Spleen (tissue), 7 donors: ENCODE data around the gene GUK1.

ENCODE experiments used
- POLR2A ChIP-seq, 3 donors: fragments of 450-650 bp; IDR thresholded peaks; one replicate each; pipeline ENCODE4 v1.5.1; 2017; ENCODE audit warnings: antibody characterized with exemption in 3 of 3, mild to moderate bottlenecking in 1 of 3
- POLR2AphosphoS5 ChIP-seq, 3 donors: sonication (generic); formaldehyde crosslinking; IDR thresholded peaks; one replicate each; pipeline ENCODE4 v1.5.1; 2017; ENCODE audit warnings: antibody characterized with exemption in 3 of 3
- TF ChIP-seq, protein P1 (sequence below), 11 experiments: fragments of 200-600 bp in 7 of 11; fragments of 450-650 bp in 4 of 11; sonication (generic) in 4 of 11; IDR thresholded peaks in 8 of 11; conservative IDR thresholded peaks in 3 of 11; 1 replicate in 7 of 11; 2 replicates in 4 of 11; pipeline versions ENCODE4 v1.4.0 to v1.8.0; 2016 to 2021; ENCODE audit warnings: antibody characterized with exemption in 11 of 11, inconsistent platforms in 4 of 11, mild to moderate bottlenecking in 1 of 11
- donor health status: DM: no; HTN: no; CAD: no; lungs with moderate emphysema.
- donor health status: DM: no; HTN: no; CAD: no.
- donor health status: DM: no; HTN: no; CAD: no.

DNA sequence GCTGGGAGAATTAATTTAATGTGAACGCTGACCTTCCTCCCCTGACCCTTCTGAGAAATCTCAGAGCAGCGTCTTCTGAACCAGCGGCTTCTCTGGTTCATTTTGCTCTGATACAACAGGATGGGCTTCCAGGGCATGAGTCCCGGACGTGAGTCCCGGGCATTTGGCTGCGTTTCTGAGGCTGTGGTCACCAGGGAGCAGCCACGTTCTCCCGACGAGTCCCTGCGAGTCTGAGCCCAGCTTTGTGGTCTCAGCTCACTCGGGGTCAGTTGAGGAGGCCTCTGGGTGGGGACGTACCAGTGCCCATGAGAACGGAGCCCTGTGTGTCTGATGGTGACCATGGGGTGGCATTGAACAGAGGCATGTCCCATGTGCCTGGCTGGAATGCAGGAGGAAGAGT, 50.1 kb downstream of the GUK1 start:
- TF ChIP-seq, protein P1, sequence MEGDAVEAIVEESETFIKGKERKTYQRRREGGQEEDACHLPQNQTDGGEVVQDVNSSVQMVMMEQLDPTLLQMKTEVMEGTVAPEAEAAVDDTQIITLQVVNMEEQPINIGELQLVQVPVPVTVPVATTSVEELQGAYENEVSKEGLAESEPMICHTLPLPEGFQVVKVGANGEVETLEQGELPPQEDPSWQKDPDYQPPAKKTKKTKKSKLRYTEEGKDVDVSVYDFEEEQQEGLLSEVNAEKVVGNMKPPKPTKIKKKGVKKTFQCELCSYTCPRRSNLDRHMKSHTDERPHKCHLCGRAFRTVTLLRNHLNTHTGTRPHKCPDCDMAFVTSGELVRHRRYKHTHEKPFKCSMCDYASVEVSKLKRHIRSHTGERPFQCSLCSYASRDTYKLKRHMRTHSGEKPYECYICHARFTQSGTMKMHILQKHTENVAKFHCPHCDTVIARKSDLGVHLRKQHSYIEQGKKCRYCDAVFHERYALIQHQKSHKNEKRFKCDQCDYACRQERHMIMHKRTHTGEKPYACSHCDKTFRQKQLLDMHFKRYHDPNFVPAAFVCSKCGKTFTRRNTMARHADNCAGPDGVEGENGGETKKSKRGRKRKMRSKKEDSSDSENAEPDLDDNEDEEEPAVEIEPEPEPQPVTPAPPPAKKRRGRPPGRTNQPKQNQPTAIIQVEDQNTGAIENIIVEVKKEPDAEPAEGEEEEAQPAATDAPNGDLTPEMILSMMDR (IDR thresholded peaks at IDR 0.05 in 8 of 11, conservative IDR thresholded peaks at IDR 0.05 in 3 of 11): no peak
- TF ChIP-seq POLR2A (IDR thresholded peaks at IDR 0.05) (no peak), POLR2AphosphoS5 (IDR thresholded peaks at IDR 0.05) (no peak)
